LNCaP clone FGC (cell line): Measurements from ENCODE around the gene GTPBP1.

ENCODE experiments used
- DNase-seq: peaks from one replicate; pipeline ENCODE4 v3.0.0-alpha.2; 2011; ENCODE audit warnings: low read depth
- H3K4me3 ChIP-seq: 2 replicates; pipeline ENCODE4 v1.5.1; 2011; ENCODE audit warnings: mild to moderate bottlenecking, low read depth, low read length, control low read depth
- TF ChIP-seq, protein P1 (sequence below): IDR thresholded peaks from 2 replicates; pipeline ENCODE4 v1.5.1; 2012; ENCODE audit warnings: mild to moderate bottlenecking; ENCODE audit not compliant: control insufficient read depth, insufficient read depth; ENCODE audit errors: extremely low read depth

The GTPBP1 gene

DNA sequence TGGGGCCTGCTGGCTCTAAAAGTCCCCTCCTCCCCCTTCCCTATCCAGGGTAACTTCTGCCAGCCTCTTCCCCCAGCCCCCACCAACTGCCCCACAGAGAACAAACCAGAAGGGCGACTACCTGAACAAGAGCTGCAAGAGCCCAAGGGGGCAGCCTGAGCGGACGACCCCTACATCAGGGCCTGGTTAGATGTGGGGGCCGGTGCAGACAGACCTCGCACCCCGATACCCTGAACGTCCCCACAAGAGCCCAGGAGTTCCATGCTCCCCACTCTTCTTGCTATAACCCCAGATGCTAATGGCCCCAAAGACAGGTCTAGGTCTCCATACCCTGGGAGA is 29.4 kb downstream of the GTPBP1 start:
- no peak for DNase-seq
- H3K4me3 ChIP-seq: no peak overlapping the region
- TF ChIP-seq, protein P1, sequence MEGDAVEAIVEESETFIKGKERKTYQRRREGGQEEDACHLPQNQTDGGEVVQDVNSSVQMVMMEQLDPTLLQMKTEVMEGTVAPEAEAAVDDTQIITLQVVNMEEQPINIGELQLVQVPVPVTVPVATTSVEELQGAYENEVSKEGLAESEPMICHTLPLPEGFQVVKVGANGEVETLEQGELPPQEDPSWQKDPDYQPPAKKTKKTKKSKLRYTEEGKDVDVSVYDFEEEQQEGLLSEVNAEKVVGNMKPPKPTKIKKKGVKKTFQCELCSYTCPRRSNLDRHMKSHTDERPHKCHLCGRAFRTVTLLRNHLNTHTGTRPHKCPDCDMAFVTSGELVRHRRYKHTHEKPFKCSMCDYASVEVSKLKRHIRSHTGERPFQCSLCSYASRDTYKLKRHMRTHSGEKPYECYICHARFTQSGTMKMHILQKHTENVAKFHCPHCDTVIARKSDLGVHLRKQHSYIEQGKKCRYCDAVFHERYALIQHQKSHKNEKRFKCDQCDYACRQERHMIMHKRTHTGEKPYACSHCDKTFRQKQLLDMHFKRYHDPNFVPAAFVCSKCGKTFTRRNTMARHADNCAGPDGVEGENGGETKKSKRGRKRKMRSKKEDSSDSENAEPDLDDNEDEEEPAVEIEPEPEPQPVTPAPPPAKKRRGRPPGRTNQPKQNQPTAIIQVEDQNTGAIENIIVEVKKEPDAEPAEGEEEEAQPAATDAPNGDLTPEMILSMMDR: no peak

DNA sequence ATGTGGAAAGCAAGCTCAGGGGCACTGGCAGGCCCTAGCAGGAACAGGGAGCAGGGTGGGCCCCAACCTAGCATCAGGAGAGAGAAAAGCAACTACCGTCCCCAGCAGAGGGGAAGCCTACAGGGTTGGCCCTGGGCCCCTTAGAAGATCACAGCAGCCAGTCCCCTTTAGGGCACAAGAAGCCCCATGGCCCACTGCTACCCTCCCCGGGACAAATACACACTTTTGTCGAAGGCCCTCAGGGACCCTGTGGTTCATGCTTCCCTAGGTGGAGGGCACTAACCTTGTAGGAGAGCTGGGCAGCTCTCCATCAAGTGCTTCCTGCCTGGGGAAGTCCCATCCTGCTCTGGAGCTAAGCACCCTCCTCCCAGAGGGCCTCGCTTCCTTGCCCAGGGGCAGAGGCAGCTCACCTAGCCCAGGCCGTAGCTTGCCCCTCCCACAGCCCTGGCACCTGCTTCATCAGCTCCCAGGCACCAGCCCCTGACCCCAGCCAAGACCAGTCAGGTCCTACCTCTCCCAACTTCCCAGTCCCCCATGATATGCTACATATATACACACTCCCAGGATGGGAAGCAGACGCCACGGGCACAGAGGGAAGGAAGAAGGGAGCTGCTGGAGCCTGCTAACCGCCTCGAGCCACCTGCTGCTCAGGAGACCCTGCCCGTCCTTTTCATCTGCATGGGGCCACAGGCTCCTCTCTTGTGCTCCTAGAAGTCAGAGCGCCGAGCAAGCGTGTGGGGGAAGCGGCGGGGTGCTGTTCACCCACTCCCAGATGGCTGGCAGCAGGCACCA is 29.9 kb downstream of the GTPBP1 start:
- DNase-seq: no peak
- no peak overlapping the region for H3K4me3 ChIP-seq
- TF ChIP-seq, protein P1: no peak

DNA sequence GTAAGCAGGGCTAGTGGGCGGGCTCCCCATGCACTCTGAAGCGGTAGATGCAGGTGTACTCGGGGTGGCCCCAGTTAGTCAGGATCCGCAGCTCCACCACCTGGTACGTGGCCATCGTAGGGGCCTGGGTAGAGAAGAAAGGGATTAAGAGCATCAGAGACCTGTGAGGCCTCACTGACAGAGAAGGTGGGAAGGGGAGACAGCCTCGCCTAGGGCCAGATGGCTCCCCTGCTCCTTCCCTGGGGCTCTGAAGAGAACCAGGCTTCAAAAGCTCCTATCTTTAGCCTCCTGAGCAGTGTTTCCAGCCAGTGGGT is 30.5 kb downstream of the GTPBP1 start:
- DNase-seq: no peak
- TF ChIP-seq, protein P1: no peak

DNA sequence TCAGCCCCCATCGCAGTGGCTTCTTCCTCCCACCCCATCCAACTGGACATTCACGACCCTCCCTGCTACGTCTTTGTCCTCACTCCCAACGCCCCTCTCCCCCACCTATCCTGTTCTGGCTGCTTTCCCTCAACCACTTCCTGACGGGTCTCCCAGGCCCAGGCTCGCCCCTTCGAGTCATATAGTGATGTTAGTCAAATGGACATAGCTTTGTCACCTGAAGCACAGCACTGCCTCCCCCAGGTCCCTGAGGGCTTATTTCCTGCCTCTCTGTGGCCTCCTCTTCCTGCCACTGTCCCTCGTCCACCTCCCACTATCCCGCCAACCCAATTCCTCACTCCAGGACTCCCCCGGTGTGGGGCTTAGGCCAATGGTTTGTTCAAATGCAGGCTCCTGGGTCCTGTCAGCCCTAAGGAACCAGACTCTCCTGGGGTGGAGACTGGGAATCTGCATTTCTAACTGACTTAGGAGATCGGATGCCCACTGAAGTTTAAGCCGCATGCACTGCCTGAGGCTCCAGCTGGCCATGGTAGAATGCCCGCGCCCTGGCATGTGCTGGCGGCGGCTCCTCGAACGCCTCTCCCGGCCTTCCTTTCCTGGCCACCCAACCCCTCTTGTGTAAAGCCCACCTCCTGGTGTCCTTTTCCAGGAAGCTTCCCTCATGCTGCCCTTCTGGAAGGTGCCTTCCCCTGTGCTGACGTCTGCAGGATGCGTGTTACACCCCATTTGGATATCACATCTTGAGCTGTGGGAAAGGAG is 31.7 kb downstream of the GTPBP1 start:
- TF ChIP-seq, protein P1: no peak
- DNase-seq: no peak
- H3K4me3 ChIP-seq: no peak overlapping the region

More for the DNA sequence above, 30.5 kb downstream of the GTPBP1 start:
- H3K4me3 ChIP-seq: no peak overlapping the region

DNA sequence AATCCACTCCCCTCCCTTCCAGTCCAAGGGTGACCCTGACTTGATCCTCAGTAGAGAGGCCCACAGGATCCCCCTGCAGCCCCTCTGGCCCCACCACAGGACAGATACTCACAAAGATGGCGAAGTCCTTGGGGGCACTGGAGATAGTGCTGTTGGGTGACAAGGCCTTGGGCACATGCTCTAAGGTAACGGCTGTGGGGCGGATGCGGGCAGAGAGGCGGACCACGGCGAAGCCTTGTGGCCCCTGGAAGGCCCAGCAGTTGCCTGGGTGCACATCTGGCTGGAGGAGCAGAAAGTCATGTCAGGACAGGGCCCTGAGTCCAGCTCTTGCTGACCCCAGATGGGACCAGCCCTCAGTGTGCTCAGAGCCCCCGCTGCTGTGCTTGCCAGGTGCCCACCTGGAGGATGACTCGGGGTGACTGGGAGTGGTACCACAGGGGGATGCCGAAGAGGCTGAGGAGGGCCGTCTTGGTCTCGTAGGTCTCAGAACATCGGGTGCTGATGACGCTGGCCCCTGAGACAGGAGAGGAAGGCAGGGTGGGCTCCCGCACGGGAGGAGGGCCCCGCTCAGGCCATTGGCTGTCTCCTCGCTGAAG is 32.8 kb downstream of the GTPBP1 start:
- no peak overlapping the region for H3K4me3 ChIP-seq
- TF ChIP-seq, protein P1: no peak
- no peak for DNase-seq

DNA sequence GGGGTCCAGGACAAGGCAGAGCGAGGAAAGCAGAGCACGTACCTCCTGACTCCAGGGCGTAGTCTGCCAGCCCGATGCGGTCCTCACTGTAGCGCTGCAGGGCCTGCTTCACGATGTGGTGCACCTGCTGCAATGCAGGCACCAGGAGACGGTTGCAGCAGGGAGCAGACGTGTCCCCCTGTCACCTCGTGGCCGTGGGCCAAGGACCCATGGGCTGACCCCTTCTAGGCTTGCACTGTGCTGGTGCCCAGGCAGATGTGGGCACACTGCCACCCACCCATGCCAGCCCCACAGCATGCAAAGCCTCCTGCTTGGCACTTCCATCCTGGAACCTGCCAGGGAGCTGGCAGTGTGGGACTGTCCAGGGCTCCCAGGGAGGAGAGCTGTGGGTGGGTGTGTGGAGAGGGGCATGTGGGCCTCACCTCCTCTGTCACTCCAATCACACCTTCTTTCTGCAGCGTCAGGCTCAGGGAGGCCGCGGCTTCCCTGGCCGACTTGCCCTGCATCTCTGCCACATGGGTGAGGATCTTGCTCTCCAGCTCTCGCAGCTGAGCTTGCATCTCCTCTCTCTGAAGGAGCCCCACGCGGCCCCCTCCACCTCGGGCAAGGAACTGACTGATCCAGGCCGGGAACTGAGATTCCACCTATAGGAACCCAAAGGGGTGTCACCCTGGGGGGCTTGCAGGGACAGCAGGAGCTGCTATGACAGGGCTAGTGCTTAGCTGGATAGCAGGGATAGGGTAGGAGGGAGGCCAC is 33.7 kb downstream of the GTPBP1 start:
- TF ChIP-seq, protein P1: no peak
- no peak overlapping the region for H3K4me3 ChIP-seq
- DNase-seq: no peak
